ENCODE measurements around the gene GSG1L2.

DNA sequence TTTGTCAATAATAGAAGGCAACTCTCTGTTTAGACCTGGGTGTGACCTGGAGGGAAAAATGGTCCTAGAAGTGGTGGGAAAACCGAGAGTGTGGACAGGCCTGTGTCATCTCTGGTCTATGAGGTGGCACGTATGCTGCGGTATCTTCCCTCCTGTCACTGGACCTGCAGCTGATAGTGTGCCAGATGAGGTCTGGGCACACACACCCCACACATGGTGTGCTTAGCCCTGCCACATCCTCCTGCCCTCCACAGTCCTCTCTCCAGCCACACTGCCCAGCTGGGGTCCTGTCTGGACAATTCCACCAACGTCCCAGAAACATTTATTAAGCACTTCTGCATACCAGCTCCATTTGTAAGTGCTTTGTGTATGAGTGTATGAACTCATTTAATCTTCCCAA lies 41.1 kb upstream of the GSG1L2 start:
- TF ChIP-seq POLR2A (IDR thresholded peaks at IDR 0.05; ENCODE audit: low read length), result no peak
- TF ChIP-seq GATA1 (IDR thresholded peaks at IDR 0.05; ENCODE audit: low read depth, low read length), result no peak

Measured in erythroblast (primary cell).